ENCODE results near the gene ZFP3.
"Not testable (repeated sequence)": the region's sequence is repeated elsewhere in the genome, so short reads cannot be mapped to it uniquely, and the experiment has no call there.

The ZFP3 gene

GRCh38 chr17:5069724-5070123, 8.5 kb upstream of the ZFP3 start:
- Mint-ChIP-seq H3K9me3 (no peaks in the 10 kb centered on the region), H3K4me1 (no peaks in the 10 kb centered on the region)
- TF ChIP-seq, protein P1, sequence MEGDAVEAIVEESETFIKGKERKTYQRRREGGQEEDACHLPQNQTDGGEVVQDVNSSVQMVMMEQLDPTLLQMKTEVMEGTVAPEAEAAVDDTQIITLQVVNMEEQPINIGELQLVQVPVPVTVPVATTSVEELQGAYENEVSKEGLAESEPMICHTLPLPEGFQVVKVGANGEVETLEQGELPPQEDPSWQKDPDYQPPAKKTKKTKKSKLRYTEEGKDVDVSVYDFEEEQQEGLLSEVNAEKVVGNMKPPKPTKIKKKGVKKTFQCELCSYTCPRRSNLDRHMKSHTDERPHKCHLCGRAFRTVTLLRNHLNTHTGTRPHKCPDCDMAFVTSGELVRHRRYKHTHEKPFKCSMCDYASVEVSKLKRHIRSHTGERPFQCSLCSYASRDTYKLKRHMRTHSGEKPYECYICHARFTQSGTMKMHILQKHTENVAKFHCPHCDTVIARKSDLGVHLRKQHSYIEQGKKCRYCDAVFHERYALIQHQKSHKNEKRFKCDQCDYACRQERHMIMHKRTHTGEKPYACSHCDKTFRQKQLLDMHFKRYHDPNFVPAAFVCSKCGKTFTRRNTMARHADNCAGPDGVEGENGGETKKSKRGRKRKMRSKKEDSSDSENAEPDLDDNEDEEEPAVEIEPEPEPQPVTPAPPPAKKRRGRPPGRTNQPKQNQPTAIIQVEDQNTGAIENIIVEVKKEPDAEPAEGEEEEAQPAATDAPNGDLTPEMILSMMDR (IDR thresholded peaks at IDR 0.05; ENCODE audit: unreplicated experiment in 3 of 3), result no peak

DNA sequence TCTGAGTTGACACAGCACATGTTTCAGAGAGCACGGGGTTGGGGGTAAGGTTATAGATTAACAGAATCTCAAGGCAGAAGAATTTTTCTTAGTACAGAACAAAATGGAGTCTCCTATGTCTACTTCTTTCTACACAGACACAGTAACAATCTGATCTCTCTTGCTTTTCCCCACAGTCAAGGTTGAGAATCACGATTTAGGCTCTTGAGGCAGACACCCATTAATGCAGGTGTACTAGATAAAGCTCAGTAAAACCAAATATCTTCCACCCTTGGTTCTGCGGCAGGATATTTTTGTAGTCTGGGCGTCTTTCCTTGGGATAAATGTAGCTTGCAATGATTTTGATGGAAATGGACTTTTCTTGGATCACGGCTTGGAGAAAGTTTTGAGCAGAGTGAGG, 2.8 kb upstream of the ZFP3 start:
- not testable (repeated sequence) for H3K4me3 Mint-ChIP-seq; H3K36me3 Mint-ChIP-seq (ENCODE audit: low read depth); H3K4me1 Mint-ChIP-seq; H3K27me3 Mint-ChIP-seq (ENCODE audit: low read depth); H3K9me3 Mint-ChIP-seq
- H3K27ac Mint-ChIP-seq, result peak overlapping the region; percentile 43 to 90 (median 85)

More at GRCh38 chr17:5069724-5070123, 8.5 kb upstream of the ZFP3 start:
- no peaks in the 10 kb centered on the region for H3K36me3 Mint-ChIP-seq (ENCODE audit: low read depth)
- H3K27ac Mint-ChIP-seq, result no peak overlapping the region
- H3K4me3 Mint-ChIP-seq, result no peak overlapping the region
- H3K27me3 Mint-ChIP-seq (ENCODE audit: low read depth), result peaks cover 7% of the 10 kb centered on the region

GRCh38 chr17:5077275-5077674, 992 bp upstream of the ZFP3 start:
- H3K4me1 Mint-ChIP-seq; H3K9me3 Mint-ChIP-seq; H3K36me3 Mint-ChIP-seq (ENCODE audit: low read depth); H3K4me3 Mint-ChIP-seq; H3K27ac Mint-ChIP-seq; H3K27me3 Mint-ChIP-seq (ENCODE audit: low read depth): not testable (repeated sequence)

- peak overlapping the region in 2 of 3 experiments; percentile 44 to 52 for H3K4me3 Mint-ChIP-seq
- TF ChIP-seq, protein P1 (IDR thresholded peaks at IDR 0.05; ENCODE audit: unreplicated experiment in 3 of 3), result no peak
- peaks cover 3% of the 10 kb centered on the region for H3K27me3 Mint-ChIP-seq (ENCODE audit: low read depth)
- no peaks in the 10 kb centered on the region for H3K4me1 Mint-ChIP-seq
- H3K9me3 Mint-ChIP-seq, result peaks cover 3% of the 10 kb centered on the region
- H3K36me3 Mint-ChIP-seq (ENCODE audit: low read depth), result no peaks in the 10 kb centered on the region
- H3K27ac Mint-ChIP-seq, result no peak overlapping the region
Measured at GRCh38 chr17:5077781-5078105, 524 bp upstream of the ZFP3 start.

DNA sequence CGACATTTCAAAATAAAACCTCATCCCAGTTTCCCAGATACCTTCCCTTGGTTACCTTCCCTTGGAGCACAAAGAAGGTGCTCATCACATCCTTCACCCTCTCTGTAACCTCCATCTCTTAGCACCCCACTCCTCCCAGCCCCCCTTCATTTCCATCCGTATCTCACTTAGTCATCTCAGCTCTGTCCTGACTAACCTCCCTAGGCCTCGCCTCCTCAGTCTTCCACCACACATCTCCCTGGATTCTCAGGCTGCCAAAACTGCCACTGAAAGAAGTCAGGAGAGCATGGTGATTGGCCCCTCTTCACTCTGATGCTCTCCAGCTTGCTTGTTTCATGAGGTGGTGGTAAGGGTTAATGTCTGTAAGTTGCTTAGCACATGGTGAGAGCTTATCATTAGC, 2.3 kb downstream of the ZFP3 start:
- TF ChIP-seq, protein P1 (IDR thresholded peaks at IDR 0.05; ENCODE audit: unreplicated experiment in 3 of 3), result no peak
- H3K4me3 Mint-ChIP-seq, result no peak overlapping the region
- no peaks in the 10 kb centered on the region for H3K4me1 Mint-ChIP-seq
- H3K27ac Mint-ChIP-seq, result no peak overlapping the region
- H3K36me3 Mint-ChIP-seq (ENCODE audit: low read depth), result peaks cover 4% of the 10 kb centered on the region
- peaks cover 4% of the 10 kb centered on the region for H3K27me3 Mint-ChIP-seq (ENCODE audit: low read depth)
- H3K9me3 Mint-ChIP-seq, result peaks cover 4% of the 10 kb centered on the region

DNA sequence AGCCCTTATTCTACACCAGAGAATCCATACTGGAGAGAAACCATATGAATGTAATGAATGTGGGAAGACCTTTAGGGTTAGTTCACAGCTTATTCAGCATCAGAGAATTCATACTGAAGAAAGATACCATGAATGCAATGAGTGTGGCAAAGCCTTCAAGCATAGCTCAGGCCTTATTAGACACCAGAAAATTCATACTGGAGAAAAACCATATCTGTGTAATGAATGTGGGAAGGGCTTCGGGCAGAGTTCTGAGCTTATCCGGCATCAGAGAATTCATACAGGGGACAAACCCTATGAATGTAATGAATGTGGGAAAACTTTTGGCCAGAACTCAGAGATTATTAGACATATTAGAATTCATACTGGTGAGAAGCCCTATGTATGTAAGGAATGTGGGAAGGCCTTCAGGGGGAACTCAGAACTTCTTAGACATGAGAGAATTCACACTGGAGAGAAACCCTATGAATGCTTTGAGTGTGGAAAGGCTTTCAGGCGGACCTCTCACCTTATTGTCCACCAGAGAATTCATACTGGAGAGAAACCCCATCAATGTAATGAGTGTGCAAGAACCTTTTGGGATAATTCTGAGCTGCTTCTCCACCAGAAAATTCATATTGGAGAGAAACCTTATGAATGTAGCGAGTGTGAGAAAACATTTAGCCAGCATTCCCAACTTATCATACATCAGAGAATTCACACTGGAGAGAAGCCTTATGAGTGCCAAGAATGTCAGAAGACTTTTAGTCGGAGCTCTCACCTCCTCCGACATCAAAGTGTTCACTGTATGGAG, 14.1 kb downstream of the ZFP3 start:
- H3K36me3 Mint-ChIP-seq (ENCODE audit: low read depth), result peaks cover 37% of the 10 kb centered on the region
- H3K9me3 Mint-ChIP-seq, result peaks cover 67% of the 10 kb centered on the region
- no peaks in the 10 kb centered on the region for H3K4me1 Mint-ChIP-seq
- peaks cover 5% of the 10 kb centered on the region for H3K27me3 Mint-ChIP-seq (ENCODE audit: low read depth)
- TF ChIP-seq, protein P1 (IDR thresholded peaks at IDR 0.05; ENCODE audit: unreplicated experiment in 3 of 3), result no peak
- no peak overlapping the region for H3K4me3 Mint-ChIP-seq
- no peak overlapping the region for H3K27ac Mint-ChIP-seq

DNA sequence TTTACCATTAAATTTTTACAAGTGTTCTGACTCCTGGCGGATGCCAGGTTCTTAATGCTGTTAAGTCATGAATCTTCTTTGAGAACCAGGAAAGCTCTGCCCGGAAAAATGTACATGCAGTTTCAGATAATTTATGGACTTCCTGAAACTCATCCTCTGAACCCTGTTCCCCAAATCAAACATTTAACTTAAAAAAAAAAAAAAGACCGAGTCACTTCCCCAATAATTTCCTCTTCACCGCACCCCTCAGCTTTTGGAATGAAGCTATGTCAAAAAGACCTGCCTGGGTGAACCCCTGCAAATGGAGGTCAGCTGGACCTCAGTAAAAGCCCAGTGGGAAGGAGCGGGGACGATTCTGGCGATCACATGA, 18.4 kb downstream of the ZFP3 start:
- Mint-ChIP-seq H3K27ac (peak overlapping the region in 1 of 3 experiments; percentile 90), H3K27me3 (ENCODE audit: low read depth) (peaks cover 6% of the 10 kb centered on the region), H3K36me3 (ENCODE audit: low read depth) (peaks cover 27% of the 10 kb centered on the region), H3K4me1 (no peaks in the 10 kb centered on the region), H3K4me3 (peak overlapping the region; percentile 98 to 99 (median 98)), H3K9me3 (peaks cover 41% of the 10 kb centered on the region)
- TF ChIP-seq, protein P1 (IDR thresholded peaks at IDR 0.05; ENCODE audit: unreplicated experiment in 3 of 3), result no peak

Data from nephron (organoid).